ENCODE data around the gene MRPL1.

Gene MRPL1

GRCh38 chr4:77821775-77822174 is 40.9 kb upstream of the MRPL1 start:
- no peaks in the 10 kb centered on the region for H3K9me3 ChIP-seq (ENCODE audit: insufficient read depth, low read depth, low read length)
- no peaks in the 10 kb centered on the region for H3K36me3 ChIP-seq (ENCODE audit: insufficient read depth, low read depth, low read length)
- H3K27me3 ChIP-seq (ENCODE audit: insufficient read depth, low read length): peaks cover 22% of the 10 kb centered on the region; the same call in 1 of the 2 replicates
- no peak overlapping the region for H3K27ac ChIP-seq (ENCODE audit: low read length)
- no peak overlapping the region for H3K4me3 ChIP-seq (ENCODE audit: low read length)
- H3K4me1 ChIP-seq (ENCODE audit: insufficient read depth, low read length): peaks cover 7% of the 10 kb centered on the region
- H3K9ac ChIP-seq (ENCODE audit: low read depth, low read length): no peak overlapping the region

GRCh38 chr4:77826275-77826674 is 36.4 kb upstream of the MRPL1 start:
- no peaks in the 10 kb centered on the region for H3K4me1 ChIP-seq (ENCODE audit: insufficient read depth, low read length)
- H3K27ac ChIP-seq (ENCODE audit: low read length): no peak overlapping the region
- H3K9me3 ChIP-seq (ENCODE audit: insufficient read depth, low read depth, low read length): no peaks in the 10 kb centered on the region
- H3K36me3 ChIP-seq (ENCODE audit: insufficient read depth, low read depth, low read length): no peaks in the 10 kb centered on the region
- H3K4me3 ChIP-seq (ENCODE audit: low read length): no peak overlapping the region
- no peak overlapping the region for H3K9ac ChIP-seq (ENCODE audit: low read depth, low read length)
- peaks cover 2% of the 10 kb centered on the region; the same call in 1 of the 2 replicates for H3K27me3 ChIP-seq (ENCODE audit: insufficient read depth, low read length)

- Histone ChIP-seq H3K4me3 (ENCODE audit: low read length) (no peak overlapping the region), H3K27ac (ENCODE audit: low read length) (no peak overlapping the region), H3K9me3 (ENCODE audit: insufficient read depth, low read depth, low read length) (no peaks in the 10 kb centered on the region), H3K9ac (ENCODE audit: low read depth, low read length) (no peak overlapping the region), H3K4me1 (ENCODE audit: insufficient read depth, low read length) (no peaks in the 10 kb centered on the region), H3K27me3 (ENCODE audit: insufficient read depth, low read length) (no peaks in the 10 kb centered on the region), H3K36me3 (ENCODE audit: insufficient read depth, low read depth, low read length) (no peaks in the 10 kb centered on the region)
Observed at GRCh38 chr4:77827343-77827742, 35.3 kb upstream of the MRPL1 start.

DNA sequence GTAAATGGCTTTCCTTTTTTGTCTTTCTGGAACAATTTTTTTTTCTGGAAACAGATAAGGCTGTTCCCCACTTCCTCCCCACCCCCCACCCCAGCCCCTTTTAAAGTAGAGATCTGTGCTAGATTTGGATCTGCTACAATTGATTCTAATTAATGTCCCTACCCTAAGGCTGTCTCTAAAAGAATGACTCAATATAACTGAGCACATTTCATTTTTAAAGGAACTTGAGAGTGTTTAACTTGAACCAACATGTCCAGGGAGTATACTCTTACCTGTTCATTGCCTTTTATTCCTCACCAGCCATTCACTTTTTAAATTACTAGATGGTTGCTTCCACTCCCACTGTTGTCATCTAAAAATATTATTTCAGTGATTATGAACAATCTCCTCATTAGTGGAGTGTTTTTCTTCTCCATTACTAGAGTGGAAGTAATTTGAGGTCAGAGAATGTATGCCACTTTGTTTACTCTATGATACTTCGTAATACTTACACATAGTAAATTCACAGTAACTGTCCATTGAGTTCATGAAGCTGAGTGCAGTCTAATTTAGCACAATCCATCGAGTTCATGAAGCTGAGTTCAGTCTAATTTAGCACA is 29.4 kb upstream of the MRPL1 start:
- no peaks in the 10 kb centered on the region for H3K9me3 ChIP-seq (ENCODE audit: insufficient read depth, low read depth, low read length)
- H3K4me3 ChIP-seq (ENCODE audit: low read length): no peak overlapping the region
- H3K36me3 ChIP-seq (ENCODE audit: insufficient read depth, low read depth, low read length): no peaks in the 10 kb centered on the region
- H3K9ac ChIP-seq (ENCODE audit: low read depth, low read length): no peak overlapping the region
- H3K27ac ChIP-seq (ENCODE audit: low read length): no peak overlapping the region
- no peaks in the 10 kb centered on the region for H3K27me3 ChIP-seq (ENCODE audit: insufficient read depth, low read length)
- no peaks in the 10 kb centered on the region for H3K4me1 ChIP-seq (ENCODE audit: insufficient read depth, low read length)

GRCh38 chr4:77834403-77834802 is 28.2 kb upstream of the MRPL1 start:
- no peak overlapping the region for H3K4me3 ChIP-seq (ENCODE audit: low read length)
- H3K36me3 ChIP-seq (ENCODE audit: insufficient read depth, low read depth, low read length): no peaks in the 10 kb centered on the region
- H3K27me3 ChIP-seq (ENCODE audit: insufficient read depth, low read length): no peaks in the 10 kb centered on the region
- H3K4me1 ChIP-seq (ENCODE audit: insufficient read depth, low read length): no peaks in the 10 kb centered on the region
- no peaks in the 10 kb centered on the region for H3K9me3 ChIP-seq (ENCODE audit: insufficient read depth, low read depth, low read length)
- no peak overlapping the region for H3K9ac ChIP-seq (ENCODE audit: low read depth, low read length)
- no peak overlapping the region for H3K27ac ChIP-seq (ENCODE audit: low read length)

DNA sequence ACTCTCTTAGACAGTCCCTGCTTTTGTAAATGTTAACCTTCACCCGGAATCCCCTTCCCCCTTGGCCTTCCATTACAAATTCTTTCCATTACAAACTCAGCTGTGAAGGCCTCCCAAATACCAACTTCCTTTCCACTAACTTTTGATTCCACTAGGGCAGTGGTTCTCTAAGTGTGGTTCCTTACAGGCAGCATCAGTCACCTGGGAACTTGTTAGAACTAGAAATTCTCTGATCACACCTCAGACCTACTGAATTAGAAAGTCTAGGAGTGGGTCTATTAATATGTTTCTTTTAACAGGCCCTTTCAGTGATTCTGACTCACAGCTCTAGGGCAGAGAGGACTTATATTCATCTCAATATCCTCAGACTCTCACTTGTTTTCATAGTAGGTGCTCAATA is 19.0 kb upstream of the MRPL1 start:
- Histone ChIP-seq H3K27me3 (ENCODE audit: insufficient read depth, low read length) (no peaks in the 10 kb centered on the region), H3K4me1 (ENCODE audit: insufficient read depth, low read length) (peaks cover 6% of the 10 kb centered on the region; the same call in 1 of the 2 replicates), H3K36me3 (ENCODE audit: insufficient read depth, low read depth, low read length) (no peaks in the 10 kb centered on the region), H3K9me3 (ENCODE audit: insufficient read depth, low read depth, low read length) (no peaks in the 10 kb centered on the region), H3K4me3 (ENCODE audit: low read length) (no peak overlapping the region), H3K27ac (ENCODE audit: low read length) (no peak overlapping the region), H3K9ac (ENCODE audit: low read depth, low read length) (no peak overlapping the region)

DNA sequence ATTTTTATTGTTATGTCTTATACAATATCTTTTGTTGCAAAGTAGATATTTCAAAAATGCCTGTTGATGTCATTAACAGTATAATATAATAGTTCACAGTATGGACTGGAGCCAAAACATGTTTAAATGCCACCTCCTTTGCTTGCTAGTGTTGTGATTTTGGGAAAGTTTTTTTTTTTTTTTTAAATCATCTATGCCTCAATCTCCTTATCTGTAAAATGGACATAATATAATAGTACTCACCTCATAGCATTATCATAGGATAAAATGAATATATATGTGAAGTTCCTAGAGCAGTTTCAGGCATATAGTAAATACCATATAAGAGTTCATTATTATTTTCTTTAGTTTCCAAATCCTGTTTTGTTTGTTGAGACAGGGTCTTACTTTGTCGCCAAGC is 18.3 kb upstream of the MRPL1 start:
- no peak overlapping the region for H3K9ac ChIP-seq (ENCODE audit: low read depth, low read length)
- H3K36me3 ChIP-seq (ENCODE audit: insufficient read depth, low read depth, low read length): no peaks in the 10 kb centered on the region
- no peak overlapping the region for H3K4me3 ChIP-seq (ENCODE audit: low read length)
- no peak overlapping the region for H3K27ac ChIP-seq (ENCODE audit: low read length)
- H3K27me3 ChIP-seq (ENCODE audit: insufficient read depth, low read length): no peaks in the 10 kb centered on the region
- H3K4me1 ChIP-seq (ENCODE audit: insufficient read depth, low read length): peaks cover 6% of the 10 kb centered on the region; the same call in 1 of the 2 replicates
- H3K9me3 ChIP-seq (ENCODE audit: insufficient read depth, low read depth, low read length): no peaks in the 10 kb centered on the region

DNA sequence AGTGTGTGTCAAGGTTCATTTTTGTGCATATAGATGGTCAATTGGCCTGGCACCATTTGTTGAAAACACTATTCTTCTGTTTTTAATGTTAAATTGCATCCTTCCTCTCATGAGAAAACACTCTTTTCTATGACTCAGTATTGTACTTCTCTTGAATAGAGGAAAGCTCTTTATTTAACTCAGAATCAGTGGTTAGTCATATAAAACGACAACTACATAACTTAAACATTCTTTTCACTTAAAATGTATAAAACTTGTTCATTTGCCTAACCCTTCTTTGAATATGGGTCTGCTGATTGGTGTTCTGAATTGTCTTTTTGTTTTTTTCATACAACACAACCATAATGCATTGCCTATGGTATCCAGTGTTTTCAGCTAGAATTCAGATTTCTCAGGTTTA is 17.2 kb upstream of the MRPL1 start:
- no peak overlapping the region for H3K27ac ChIP-seq (ENCODE audit: low read length)
- H3K36me3 ChIP-seq (ENCODE audit: insufficient read depth, low read depth, low read length): no peaks in the 10 kb centered on the region
- H3K9me3 ChIP-seq (ENCODE audit: insufficient read depth, low read depth, low read length): no peaks in the 10 kb centered on the region
- H3K4me3 ChIP-seq (ENCODE audit: low read length): no peak overlapping the region
- H3K27me3 ChIP-seq (ENCODE audit: insufficient read depth, low read length): no peaks in the 10 kb centered on the region
- no peak overlapping the region for H3K9ac ChIP-seq (ENCODE audit: low read depth, low read length)
- peaks cover 6% of the 10 kb centered on the region; the same call in 1 of the 2 replicates for H3K4me1 ChIP-seq (ENCODE audit: insufficient read depth, low read length)

DNA sequence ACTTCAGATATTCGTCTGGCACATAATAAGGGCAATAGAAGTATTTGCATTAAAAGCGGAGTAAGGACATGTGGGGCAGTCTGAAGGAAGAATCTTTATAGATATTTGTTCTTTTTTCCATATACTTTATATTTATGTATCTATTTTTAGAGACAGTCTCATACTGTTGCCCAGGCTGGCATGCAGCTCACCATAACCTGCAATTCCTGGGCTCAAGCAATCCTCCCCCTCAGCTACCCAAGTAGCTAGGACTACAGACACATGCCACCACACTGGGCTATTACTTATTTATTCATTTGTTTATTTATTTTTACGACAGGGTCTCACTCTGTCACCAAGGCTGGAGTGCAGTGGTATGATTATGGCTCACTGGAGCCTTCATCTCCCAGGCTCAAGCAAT is 16.7 kb upstream of the MRPL1 start:
- Histone ChIP-seq H3K4me3 (ENCODE audit: low read length) (no peak overlapping the region), H3K9me3 (ENCODE audit: insufficient read depth, low read depth, low read length) (no peaks in the 10 kb centered on the region), H3K27ac (ENCODE audit: low read length) (no peak overlapping the region), H3K27me3 (ENCODE audit: insufficient read depth, low read length) (no peaks in the 10 kb centered on the region), H3K36me3 (ENCODE audit: insufficient read depth, low read depth, low read length) (no peaks in the 10 kb centered on the region), H3K4me1 (ENCODE audit: insufficient read depth, low read length) (peaks cover 6% of the 10 kb centered on the region; the same call in 1 of the 2 replicates), H3K9ac (ENCODE audit: low read depth, low read length) (no peak overlapping the region)

GRCh38 chr4:77848508-77848907 is 14.1 kb upstream of the MRPL1 start:
- Histone ChIP-seq H3K9me3 (ENCODE audit: insufficient read depth, low read depth, low read length) (no peaks in the 10 kb centered on the region), H3K9ac (ENCODE audit: low read depth, low read length) (no peak overlapping the region), H3K4me1 (ENCODE audit: insufficient read depth, low read length) (peaks cover 6% of the 10 kb centered on the region; the same call in 1 of the 2 replicates), H3K27ac (ENCODE audit: low read length) (no peak overlapping the region), H3K4me3 (ENCODE audit: low read length) (no peak overlapping the region), H3K36me3 (ENCODE audit: insufficient read depth, low read depth, low read length) (no peaks in the 10 kb centered on the region), H3K27me3 (ENCODE audit: insufficient read depth, low read length) (no peaks in the 10 kb centered on the region)

DNA sequence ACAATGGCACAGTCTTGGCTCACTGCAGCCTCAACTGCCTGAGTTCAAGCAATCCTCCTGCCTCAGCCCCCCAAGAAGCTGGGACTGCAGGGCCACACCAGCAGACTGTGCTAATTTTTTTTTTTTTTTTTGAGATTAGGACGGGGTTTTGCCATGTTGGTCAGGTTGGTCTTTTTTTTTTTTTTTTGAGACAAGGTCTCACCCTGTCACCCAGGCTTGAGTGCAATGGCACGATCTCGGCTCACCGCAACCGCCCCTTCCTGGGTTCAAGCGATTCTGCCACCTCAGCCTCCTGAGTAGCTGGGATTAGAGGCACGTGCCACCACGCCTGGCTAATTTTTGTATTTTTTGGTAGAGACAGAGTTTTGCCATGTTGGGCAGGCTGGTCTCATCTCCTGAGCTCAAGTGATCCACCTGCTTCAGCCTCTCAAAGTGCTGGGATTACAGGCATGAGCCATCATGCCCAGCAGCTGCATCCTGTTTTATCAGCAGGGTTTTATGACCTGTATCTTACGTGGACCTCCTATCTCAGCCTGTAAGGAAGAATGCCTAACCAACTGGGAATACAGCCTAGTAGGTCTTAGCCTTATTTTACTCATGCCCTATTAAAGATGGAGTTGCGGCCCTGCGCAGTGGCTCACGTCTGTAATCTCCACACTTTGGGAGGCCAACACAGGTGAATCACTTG is 13.2 kb upstream of the MRPL1 start:
- Histone ChIP-seq H3K27me3 (ENCODE audit: insufficient read depth, low read length) (no peaks in the 10 kb centered on the region), H3K9me3 (ENCODE audit: insufficient read depth, low read depth, low read length) (no peaks in the 10 kb centered on the region), H3K36me3 (ENCODE audit: insufficient read depth, low read depth, low read length) (no peaks in the 10 kb centered on the region), H3K4me1 (ENCODE audit: insufficient read depth, low read length) (peaks cover 6% of the 10 kb centered on the region; the same call in 1 of the 2 replicates), H3K9ac (ENCODE audit: low read depth, low read length) (no peak overlapping the region), H3K4me3 (ENCODE audit: low read length) (no peak overlapping the region), H3K27ac (ENCODE audit: low read length) (no peak overlapping the region)

GRCh38 chr4:77852892-77853495 is 9.6 kb upstream of the MRPL1 start:
- H3K9me3 ChIP-seq (ENCODE audit: insufficient read depth, low read depth, low read length): no peaks in the 10 kb centered on the region
- no peak overlapping the region for H3K4me3 ChIP-seq (ENCODE audit: low read length)
- H3K27ac ChIP-seq (ENCODE audit: low read length): no peak overlapping the region
- H3K9ac ChIP-seq (ENCODE audit: low read depth, low read length): no peak overlapping the region
- H3K4me1 ChIP-seq (ENCODE audit: insufficient read depth, low read length): no peaks in the 10 kb centered on the region
- no peaks in the 10 kb centered on the region for H3K27me3 ChIP-seq (ENCODE audit: insufficient read depth, low read length)
- no peaks in the 10 kb centered on the region for H3K36me3 ChIP-seq (ENCODE audit: insufficient read depth, low read depth, low read length)
